ENCODE measurements around the gene AGPAT4.

Gene AGPAT4

DNA sequence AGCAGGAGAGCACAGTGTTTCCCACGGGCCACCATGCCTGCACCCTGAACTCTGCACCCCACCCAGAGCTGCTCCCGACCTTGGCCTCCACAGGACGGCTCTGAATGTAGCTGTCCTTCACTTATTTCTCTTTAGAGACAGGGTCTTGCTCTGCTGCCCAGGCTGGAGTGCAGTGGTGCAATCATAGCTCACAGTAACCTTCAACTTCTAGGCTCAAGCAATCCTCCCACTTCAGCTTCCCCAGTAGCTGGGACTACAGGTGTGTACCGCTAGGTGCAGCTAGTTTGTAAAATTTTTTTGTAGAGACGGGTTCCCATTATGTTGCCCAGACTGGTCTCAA, 130.9 kb downstream of the AGPAT4 start:
- H3K36me3 ChIP-seq, result peaks cover 0 to 47% (median 17%) of the 10 kb centered on the region in 3 donors
- H3K27ac ChIP-seq, result no peak overlapping the region
- intact Hi-C loops (cut with DNase I; ENCODE audit: low total_unique reads), result no loop called here
- no peaks in the 10 kb centered on the region for H3K4me1 ChIP-seq
- no peak for DNase-seq
- no peaks in the 10 kb centered on the region for H3K9me3 ChIP-seq
- TF ChIP-seq, protein P1, sequence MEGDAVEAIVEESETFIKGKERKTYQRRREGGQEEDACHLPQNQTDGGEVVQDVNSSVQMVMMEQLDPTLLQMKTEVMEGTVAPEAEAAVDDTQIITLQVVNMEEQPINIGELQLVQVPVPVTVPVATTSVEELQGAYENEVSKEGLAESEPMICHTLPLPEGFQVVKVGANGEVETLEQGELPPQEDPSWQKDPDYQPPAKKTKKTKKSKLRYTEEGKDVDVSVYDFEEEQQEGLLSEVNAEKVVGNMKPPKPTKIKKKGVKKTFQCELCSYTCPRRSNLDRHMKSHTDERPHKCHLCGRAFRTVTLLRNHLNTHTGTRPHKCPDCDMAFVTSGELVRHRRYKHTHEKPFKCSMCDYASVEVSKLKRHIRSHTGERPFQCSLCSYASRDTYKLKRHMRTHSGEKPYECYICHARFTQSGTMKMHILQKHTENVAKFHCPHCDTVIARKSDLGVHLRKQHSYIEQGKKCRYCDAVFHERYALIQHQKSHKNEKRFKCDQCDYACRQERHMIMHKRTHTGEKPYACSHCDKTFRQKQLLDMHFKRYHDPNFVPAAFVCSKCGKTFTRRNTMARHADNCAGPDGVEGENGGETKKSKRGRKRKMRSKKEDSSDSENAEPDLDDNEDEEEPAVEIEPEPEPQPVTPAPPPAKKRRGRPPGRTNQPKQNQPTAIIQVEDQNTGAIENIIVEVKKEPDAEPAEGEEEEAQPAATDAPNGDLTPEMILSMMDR (IDR thresholded peaks at IDR 0.05), result no peak
- no peaks in the 10 kb centered on the region for H3K27me3 ChIP-seq
- H3K4me3 ChIP-seq, result no peak overlapping the region

DNA sequence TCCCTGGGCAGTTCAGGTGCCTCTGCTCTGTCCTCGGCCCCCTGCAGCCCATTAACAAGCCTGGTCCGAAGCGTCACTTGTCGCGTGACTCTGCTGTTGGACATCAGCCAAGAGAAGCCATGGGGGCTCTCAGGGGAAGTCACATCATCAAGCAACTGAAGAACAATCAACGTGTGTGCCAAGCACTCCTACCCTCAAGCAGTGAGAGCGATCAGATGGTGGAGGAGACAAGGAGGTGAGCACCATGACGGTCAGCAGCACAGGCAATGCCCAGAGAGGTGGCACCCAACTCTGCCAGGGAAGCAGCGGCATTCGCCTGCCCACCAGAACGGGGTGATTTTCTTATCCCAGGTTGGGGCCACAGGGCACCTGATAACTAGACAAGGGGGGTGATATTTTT, 132.7 kb downstream of the AGPAT4 start:
- no peaks in the 10 kb centered on the region for H3K4me1 ChIP-seq
- H3K4me3 ChIP-seq, result no peak overlapping the region
- no peak overlapping the region for H3K27ac ChIP-seq
- H3K36me3 ChIP-seq, result peaks cover 0 to 58% (median 14%) of the 10 kb centered on the region in 3 donors
- no peaks in the 10 kb centered on the region for H3K9me3 ChIP-seq
- intact Hi-C loops (cut with DNase I; ENCODE audit: low total_unique reads), result no loop called here
- no peak for DNase-seq
- TF ChIP-seq, protein P1 (IDR thresholded peaks at IDR 0.05), result no peak
- H3K27me3 ChIP-seq, result no peaks in the 10 kb centered on the region

DNA sequence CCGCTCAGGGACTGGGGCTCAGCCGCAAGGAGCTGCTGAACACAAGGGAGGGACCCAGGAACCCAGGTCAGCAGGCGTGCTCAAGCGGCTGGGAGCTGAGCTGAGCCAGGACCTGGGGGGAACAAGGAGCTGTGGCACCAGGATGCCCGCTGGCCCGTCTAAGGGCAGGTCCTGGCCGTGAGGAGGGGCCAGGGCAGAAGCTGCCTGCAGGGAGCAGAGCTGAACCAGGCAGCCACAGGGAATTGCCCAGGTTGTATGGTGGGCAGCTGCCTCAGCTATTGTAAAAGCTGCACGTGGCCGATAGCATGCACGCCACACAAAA, 133.3 kb downstream of the AGPAT4 start:
- Histone ChIP-seq H3K9me3 (no peaks in the 10 kb centered on the region), H3K36me3 (peaks cover 4 to 58% (median 16%) of the 10 kb centered on the region in 3 donors)
- intact Hi-C loops (cut with DNase I; ENCODE audit: low total_unique reads), result no loop called here

DNA sequence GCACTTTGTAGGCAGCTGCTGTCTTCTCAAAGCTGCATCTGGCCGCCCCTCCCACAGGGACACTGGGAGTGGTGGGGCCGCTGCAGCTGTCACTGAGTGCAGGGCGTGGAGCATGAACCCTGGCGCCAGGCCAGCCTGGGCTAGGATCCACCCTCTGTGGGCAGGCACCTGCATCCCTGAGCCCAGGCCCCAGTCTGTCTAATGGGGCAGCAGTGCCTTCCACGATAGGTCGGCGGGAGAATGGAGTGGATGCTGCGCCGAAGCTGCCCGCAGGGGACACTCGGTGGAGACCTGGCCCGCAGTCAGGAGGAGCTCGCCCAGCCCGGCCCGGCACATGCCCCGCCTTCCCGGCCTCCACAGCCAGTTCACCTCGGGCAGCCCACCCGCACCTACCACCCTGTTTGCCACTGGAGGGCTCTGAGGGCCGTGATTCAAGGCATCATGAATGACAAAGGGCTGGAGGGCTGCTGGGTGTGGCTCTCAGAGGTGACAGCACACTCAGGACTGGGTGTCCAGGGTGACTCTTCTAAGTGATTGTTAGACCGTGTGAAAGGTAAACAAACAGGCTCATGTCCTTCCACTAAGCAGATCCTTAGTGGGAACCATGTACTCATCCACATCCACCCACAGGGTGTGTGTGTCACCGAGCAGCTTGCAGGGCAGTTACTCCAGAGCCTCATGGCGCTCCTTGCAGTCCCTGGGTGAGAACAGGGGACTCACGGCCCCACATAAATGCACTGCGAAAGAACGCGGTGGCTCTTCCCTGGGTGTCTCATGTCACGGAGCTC, 133.9 kb downstream of the AGPAT4 start:
- no peaks in the 10 kb centered on the region for H3K27me3 ChIP-seq
- H3K9me3 ChIP-seq, result no peaks in the 10 kb centered on the region
- DNase-seq, result no peak
- intact Hi-C loops (cut with DNase I; ENCODE audit: low total_unique reads), result loop anchor here (5.0 kb wide), 1 partner anchor 237 kb away; no protein-coding TSS in a partner anchor
- H3K4me1 ChIP-seq, result no peaks in the 10 kb centered on the region
- TF ChIP-seq, protein P1 (IDR thresholded peaks at IDR 0.05), result no peak
- H3K36me3 ChIP-seq, result peaks cover 4 to 59% (median 16%) of the 10 kb centered on the region in 3 donors
- no peak overlapping the region for H3K4me3 ChIP-seq
- no peak overlapping the region for H3K27ac ChIP-seq

More for the DNA sequence above, 133.3 kb downstream of the AGPAT4 start:
- Histone ChIP-seq H3K4me3 (no peak overlapping the region), H3K4me1 (no peaks in the 10 kb centered on the region), H3K27ac (no peak overlapping the region), H3K27me3 (no peaks in the 10 kb centered on the region)
- TF ChIP-seq, protein P1 (IDR thresholded peaks at IDR 0.05), result no peak
- no peak for DNase-seq

DNA sequence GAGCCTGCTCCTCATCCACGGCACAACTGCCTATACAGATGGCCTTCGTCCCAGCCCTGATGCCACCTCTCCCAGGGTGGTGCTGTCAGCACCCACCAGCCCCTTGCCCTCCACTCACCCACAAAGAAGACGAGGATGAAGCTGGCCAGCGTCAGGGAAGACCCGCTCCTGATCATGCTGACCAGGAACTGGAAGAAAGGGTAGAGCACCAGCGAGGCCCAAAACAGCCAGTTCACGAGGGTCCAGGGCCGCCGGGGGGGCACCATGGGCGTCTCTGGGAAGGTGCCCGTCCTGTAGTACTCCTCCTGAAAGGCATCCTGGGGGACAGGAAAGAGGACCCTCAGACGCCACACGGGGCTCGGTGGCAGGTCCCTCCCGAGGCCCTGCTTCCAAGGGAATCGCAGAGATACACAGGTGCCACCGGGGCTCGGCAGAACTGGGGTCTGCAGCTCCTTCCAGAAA, 134.5 kb downstream of the AGPAT4 start:
- H3K27ac ChIP-seq, result no peak overlapping the region
- H3K4me1 ChIP-seq, result no peaks in the 10 kb centered on the region
- H3K36me3 ChIP-seq, result peaks cover 4 to 64% (median 16%) of the 10 kb centered on the region in 3 donors
- H3K4me3 ChIP-seq, result no peak overlapping the region
- H3K27me3 ChIP-seq, result no peaks in the 10 kb centered on the region
- TF ChIP-seq, protein P1 (IDR thresholded peaks at IDR 0.05), result no peak
- intact Hi-C loops (cut with DNase I; ENCODE audit: low total_unique reads), result loop anchor here (5.0 kb wide), 1 partner anchor 238 kb away; no protein-coding TSS in a partner anchor
- DNase-seq, result no peak
- H3K9me3 ChIP-seq, result no peaks in the 10 kb centered on the region

Data from tibial artery (tissue), 4 donors.